Testis (tissue), 3 donors: Measurements from ENCODE around the gene MYL9. TPM values are rescaled to one million over a fixed set of nuclear protein-coding genes. Genes with fewer than 3 reads are reported as not detected.

Source experiments
- DNase-seq: peaks from one replicate; pipeline ENCODE4 v3.0.0-alpha.2; 2019
- H3K27ac ChIP-seq, 2 donors: fragments of 200-600 bp; sonication (generic); one replicate each; pipeline ENCODE4 v1.5.1; 2019
- H3K27me3 ChIP-seq: fragments of 200-600 bp; sonication (generic); one replicate; pipeline ENCODE4 v1.5.1; 2019
- H3K36me3 ChIP-seq: fragments of 200-600 bp; sonication (generic); one replicate; pipeline ENCODE4 v1.5.1; 2017; ENCODE audit warnings: low read depth; ENCODE audit errors: missing control alignments
- H3K4me1 ChIP-seq: fragments of 200-600 bp; sonication (generic); one replicate; pipeline ENCODE4 v1.5.1; 2019
- H3K4me3 ChIP-seq, 2 donors: fragments of 200-600 bp; sonication (generic); one replicate each; pipeline ENCODE4 v1.5.1; 2017 to 2019
- H3K9me3 ChIP-seq: fragments of 200-600 bp; sonication (generic); one replicate; pipeline ENCODE4 v1.5.1; 2017
- POLR2A ChIP-seq: fragments of 450-650 bp; IDR thresholded peaks from one replicate; pipeline ENCODE4 v1.6.1; 2017; ENCODE audit warnings: antibody characterized with exemption, mild to moderate bottlenecking, moderate library complexity
- WGBS, 2 donors: methylation state at CpG; one replicate each; pipeline ENCODE4 v1.1.5; 2018; 5-methylcytosine and 5-hydroxymethylcytosine counted together
- intact Hi-C: fragments of 100-400 bp; cut with DNase I; formaldehyde crosslinking; loops from one replicate; pipeline ENCODE4 v1.15.1; 2023; ENCODE audit warnings: low total_unique reads
- polyA plus RNA-seq: library from polyadenylated mRNA; stranded (reverse); fragments of 350-450 nt; fragmentation: Illumina TruSeq; extraction: RNeasy Lipid Tissue Mini Kit (QIAGEN cat#74804); gene quantifications from one replicate; pipeline ENCODE4 v1.2.3, GENCODE V29; 2014; ENCODE audit warnings: low read depth, low replicate concordance; ENCODE audit not compliant: insufficient read depth
- total RNA-seq, 2 donors: library from RNA; depleted of rRNA; stranded (reverse); fragments of >200 nt; gene quantifications; one replicate each; pipeline ENCODE4 v1.2.3, GENCODE V29; 2016
- TF ChIP-seq, protein P1 (sequence below), 3 experiments: fragments of 450-650 bp in 2 of 3; fragments of 200-600 bp in 1 of 3; sonication (generic) in 1 of 3; IDR thresholded peaks; one replicate each; pipeline ENCODE4 v1.5.1; 2016 to 2019; ENCODE audit warnings: antibody characterized with exemption in 3 of 3, mild to moderate bottlenecking in 2 of 3, moderate library complexity in 1 of 3

The MYL9 gene
- total and polyA plus RNA-seq, 3 donors from 2014 or later, result 177 to 594 (median 265) TPM

DNA sequence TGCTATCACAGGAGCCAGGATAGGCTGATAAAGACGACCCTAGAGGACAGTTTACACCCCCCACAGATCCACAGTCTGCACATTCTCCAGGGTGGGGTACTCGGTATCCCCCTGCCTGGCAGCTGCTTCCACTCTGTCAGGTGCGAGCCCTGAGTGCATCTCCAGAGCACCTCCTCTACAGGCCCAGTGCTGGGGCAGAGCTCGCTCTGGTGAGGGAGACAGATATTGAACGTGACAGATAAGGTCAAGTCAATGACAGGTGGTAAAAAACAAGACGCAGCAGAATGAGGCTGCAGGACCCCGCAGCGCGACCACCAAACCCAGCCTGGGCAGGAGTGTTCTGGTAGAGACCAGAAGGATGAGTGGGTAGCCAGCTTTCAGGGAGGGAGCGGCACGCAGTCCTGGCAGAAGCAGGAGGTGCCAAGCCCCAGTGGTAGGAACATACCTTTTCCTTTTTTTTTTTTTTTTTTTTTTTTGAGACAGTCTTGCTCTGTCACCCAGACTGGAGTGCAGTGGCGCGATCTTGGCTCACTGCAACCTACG, 12.4 kb upstream of the MYL9 start:
- intact Hi-C loops, result no loop called here
- DNase-seq, result no peak
- Histone ChIP-seq H3K9me3 (no peaks in the 10 kb centered on the region), H3K36me3 (no peaks in the 10 kb centered on the region), H3K27ac (peak overlapping the region; percentile 84 to 88), H3K27me3 (no peaks in the 10 kb centered on the region), H3K4me1 (peaks cover 25% of the 10 kb centered on the region), H3K4me3 (no peak overlapping the region)
- TF ChIP-seq, protein P1, sequence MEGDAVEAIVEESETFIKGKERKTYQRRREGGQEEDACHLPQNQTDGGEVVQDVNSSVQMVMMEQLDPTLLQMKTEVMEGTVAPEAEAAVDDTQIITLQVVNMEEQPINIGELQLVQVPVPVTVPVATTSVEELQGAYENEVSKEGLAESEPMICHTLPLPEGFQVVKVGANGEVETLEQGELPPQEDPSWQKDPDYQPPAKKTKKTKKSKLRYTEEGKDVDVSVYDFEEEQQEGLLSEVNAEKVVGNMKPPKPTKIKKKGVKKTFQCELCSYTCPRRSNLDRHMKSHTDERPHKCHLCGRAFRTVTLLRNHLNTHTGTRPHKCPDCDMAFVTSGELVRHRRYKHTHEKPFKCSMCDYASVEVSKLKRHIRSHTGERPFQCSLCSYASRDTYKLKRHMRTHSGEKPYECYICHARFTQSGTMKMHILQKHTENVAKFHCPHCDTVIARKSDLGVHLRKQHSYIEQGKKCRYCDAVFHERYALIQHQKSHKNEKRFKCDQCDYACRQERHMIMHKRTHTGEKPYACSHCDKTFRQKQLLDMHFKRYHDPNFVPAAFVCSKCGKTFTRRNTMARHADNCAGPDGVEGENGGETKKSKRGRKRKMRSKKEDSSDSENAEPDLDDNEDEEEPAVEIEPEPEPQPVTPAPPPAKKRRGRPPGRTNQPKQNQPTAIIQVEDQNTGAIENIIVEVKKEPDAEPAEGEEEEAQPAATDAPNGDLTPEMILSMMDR (IDR thresholded peaks at IDR 0.05), result no peak
- TF ChIP-seq POLR2A, result no peak
- WGBS, 2 donors, result 88% methylated on average over 14 of the region's 14 CpGs

DNA sequence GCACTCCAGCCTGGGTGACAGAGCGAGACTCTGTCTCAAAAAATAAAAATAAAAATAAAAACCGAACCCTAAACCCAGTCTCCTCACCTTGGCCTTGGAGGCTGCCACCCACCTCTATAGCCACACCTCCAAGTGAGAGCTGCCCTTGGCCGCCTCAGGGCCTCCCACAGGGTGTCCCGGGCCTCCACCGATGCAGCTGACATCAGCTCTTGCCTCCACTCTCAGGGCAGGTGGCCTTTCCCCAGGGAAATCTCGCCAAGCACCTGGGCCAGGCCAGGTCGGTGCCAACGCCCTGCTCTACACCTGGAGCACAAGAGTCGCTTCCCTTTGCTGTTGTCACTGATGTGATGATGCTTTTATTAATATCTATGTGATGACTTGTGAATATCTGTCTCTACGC, 8.9 kb upstream of the MYL9 start:
- Histone ChIP-seq H3K4me3 (no peak overlapping the region), H3K27me3 (no peaks in the 10 kb centered on the region), H3K36me3 (no peaks in the 10 kb centered on the region), H3K9me3 (no peaks in the 10 kb centered on the region), H3K4me1 (peaks cover 5% of the 10 kb centered on the region), H3K27ac (no peak overlapping the region)
- intact Hi-C loops, result no loop called here
- WGBS, 2 donors, result 80 to 87% methylated on average over 10 of the region's 10 CpGs
- no peak for DNase-seq
- TF ChIP-seq, protein P1 (IDR thresholded peaks at IDR 0.05), result no peak
- TF ChIP-seq POLR2A, result no peak

DNA sequence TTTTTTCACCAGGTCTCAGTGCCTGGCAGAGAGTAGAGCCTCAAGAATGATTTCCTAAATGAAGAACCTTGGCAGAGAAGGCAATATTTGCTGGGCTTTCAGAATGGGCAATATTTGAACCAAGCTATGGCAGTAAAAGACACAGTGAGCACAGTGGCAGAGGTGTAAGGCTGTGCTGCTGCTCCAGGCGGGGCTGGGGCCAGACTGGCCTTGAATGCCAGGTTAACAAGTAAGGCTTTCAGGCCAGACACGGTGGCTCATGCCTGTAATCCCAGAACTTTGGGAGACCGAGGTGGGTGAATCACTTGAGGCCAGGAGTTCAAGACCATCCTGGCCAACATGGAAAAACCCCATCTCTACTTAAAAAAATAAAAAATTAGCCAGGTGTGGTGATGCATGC, 8.5 kb upstream of the MYL9 start:
- H3K27ac ChIP-seq, result no peak overlapping the region
- intact Hi-C loops, result no loop called here

DNA sequence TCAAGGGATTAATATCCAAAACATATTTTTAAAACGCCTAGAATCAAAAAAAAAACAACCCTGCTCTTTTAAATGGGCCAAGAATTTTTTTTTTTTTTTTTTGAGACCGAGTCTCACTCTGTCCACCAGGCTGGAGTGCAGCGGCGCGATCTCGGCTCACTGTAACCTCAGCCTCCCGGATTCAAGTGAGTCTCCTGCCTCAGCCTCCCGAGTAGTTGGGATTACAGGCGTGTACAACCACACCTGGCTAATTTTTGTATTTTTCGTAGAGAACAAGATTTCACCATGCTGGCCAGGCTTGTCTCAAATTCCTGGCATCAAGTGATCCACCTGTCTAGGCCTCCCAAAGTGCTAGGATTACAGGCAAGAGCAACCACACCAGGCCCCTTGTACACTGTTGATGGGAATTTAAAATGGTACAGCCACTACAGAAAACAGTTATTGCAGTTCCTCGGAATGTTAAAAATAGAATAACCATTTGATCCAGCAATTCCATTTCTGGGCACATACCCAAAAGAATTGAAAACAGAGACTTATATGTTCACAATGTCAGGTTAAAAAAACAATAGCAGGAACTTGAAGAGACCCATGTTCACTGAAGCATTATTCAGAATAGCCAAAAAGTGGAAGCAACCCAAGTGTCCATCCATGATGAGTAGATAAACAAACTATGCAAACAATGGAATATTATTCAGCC, 3.1 kb upstream of the MYL9 start:
- H3K4me3 ChIP-seq, result no peak overlapping the region
- TF ChIP-seq, protein P1 (IDR thresholded peaks at IDR 0.05), result no peak
- no peak for TF ChIP-seq POLR2A
- H3K4me1 ChIP-seq, result peaks cover 33% of the 10 kb centered on the region
- H3K27me3 ChIP-seq, result no peaks in the 10 kb centered on the region
- WGBS, 2 donors, result 49 to 60% methylated on average over 11 of the region's 11 CpGs
- H3K9me3 ChIP-seq, result no peaks in the 10 kb centered on the region
- no peaks in the 10 kb centered on the region for H3K36me3 ChIP-seq
- intact Hi-C loops, result no loop called here
- peak overlapping the region; percentile 37 to 79 for H3K27ac ChIP-seq
- DNase-seq, result no peak

More for the DNA sequence above, 8.5 kb upstream of the MYL9 start:
- H3K9me3 ChIP-seq, result no peaks in the 10 kb centered on the region
- H3K27me3 ChIP-seq, result no peaks in the 10 kb centered on the region
- no peak for DNase-seq
- H3K36me3 ChIP-seq, result no peaks in the 10 kb centered on the region
- no peak overlapping the region for H3K4me3 ChIP-seq
- WGBS, 2 donors, result 72 to 79% methylated on average over 3 of the region's 3 CpGs
- TF ChIP-seq POLR2A, result no peak
- TF ChIP-seq, protein P1 (IDR thresholded peaks at IDR 0.05), result no peak
- H3K4me1 ChIP-seq, result peaks cover under 1% of the 10 kb centered on the region
